ENCODE results near the gene SNRPB2. TPM values are rescaled to one million over a fixed set of nuclear protein-coding genes. Genes with fewer than 3 reads are reported as not detected.

Gene SNRPB2
- total and polyA plus RNA-seq, 9 of the 15 experiments (the other 6 are each of a cell fraction or from before 2014, with no cell fraction given) = 40.0 to 131 (median 89.4) TPM

DNA sequence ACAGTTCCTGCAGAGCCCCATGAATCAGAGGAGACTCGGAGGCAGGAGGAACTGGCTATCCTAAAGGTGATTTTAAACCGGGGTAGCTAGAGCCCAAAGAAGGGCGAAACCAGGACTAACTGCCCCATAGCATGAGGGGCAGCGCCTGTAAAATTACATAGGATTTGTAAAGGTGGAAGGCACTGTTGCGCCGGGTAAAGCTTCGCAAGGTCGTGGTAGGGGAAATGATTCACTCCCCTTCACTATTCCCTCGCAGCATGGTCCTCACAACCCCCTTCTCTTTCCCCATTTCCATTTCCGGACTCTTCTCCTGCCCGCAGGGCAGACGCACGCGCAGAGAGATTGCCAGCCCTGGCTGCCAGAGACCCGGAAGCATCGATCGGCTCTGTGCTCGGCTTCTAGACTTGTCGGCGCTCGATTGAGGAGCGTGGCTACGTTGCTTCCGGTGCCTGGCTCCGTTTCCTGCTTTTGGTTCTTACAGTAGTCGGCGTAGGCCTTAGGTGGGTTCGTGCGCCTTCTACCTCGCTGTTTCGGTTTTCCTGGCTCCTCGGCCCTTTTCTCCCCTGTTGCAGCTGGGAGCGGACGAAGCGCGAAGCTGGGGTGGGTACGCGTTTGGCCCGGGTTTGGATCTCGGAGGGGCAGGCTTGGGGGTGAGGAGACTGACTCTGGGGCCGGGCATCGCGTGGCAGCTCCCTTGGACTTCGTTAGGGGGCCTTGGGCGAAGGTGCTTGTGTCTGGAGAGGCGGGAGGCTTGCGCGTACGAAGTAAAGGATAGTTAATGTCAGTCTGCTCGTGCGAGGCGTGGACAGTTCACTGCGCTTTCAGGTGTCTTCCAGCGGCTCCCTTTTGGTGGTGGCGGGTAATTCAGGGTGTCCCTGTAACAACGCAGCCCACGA lies at the start of gene SNRPB2 (continued):
- no peak for TF ChIP-seq FOXK1 (CRISPR knock-in tag; IDR thresholded peaks at IDR 0.05; ENCODE audit: borderline replicate concordance)
- TF ChIP-seq HNRNPLL (IDR thresholded peaks at IDR 0.05; ENCODE audit: low read depth, low read length, poor library complexity, severe bottlenecking) = peak; percentile 87
- TF ChIP-seq, protein P1, sequence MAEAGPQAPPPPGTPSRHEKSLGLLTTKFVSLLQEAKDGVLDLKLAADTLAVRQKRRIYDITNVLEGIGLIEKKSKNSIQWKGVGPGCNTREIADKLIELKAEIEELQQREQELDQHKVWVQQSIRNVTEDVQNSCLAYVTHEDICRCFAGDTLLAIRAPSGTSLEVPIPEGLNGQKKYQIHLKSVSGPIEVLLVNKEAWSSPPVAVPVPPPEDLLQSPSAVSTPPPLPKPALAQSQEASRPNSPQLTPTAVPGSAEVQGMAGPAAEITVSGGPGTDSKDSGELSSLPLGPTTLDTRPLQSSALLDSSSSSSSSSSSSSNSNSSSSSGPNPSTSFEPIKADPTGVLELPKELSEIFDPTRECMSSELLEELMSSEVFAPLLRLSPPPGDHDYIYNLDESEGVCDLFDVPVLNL (CRISPR knock-in tag; IDR thresholded peaks at IDR 0.05; ENCODE audit: low read depth) = no peak
- TF ChIP-seq, protein P2, sequence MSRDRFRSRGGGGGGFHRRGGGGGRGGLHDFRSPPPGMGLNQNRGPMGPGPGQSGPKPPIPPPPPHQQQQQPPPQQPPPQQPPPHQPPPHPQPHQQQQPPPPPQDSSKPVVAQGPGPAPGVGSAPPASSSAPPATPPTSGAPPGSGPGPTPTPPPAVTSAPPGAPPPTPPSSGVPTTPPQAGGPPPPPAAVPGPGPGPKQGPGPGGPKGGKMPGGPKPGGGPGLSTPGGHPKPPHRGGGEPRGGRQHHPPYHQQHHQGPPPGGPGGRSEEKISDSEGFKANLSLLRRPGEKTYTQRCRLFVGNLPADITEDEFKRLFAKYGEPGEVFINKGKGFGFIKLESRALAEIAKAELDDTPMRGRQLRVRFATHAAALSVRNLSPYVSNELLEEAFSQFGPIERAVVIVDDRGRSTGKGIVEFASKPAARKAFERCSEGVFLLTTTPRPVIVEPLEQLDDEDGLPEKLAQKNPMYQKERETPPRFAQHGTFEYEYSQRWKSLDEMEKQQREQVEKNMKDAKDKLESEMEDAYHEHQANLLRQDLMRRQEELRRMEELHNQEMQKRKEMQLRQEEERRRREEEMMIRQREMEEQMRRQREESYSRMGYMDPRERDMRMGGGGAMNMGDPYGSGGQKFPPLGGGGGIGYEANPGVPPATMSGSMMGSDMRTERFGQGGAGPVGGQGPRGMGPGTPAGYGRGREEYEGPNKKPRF (IDR thresholded peaks at IDR 0.05; ENCODE audit: low read depth, low read length) = no peak
- TF ChIP-seq, protein P3, sequence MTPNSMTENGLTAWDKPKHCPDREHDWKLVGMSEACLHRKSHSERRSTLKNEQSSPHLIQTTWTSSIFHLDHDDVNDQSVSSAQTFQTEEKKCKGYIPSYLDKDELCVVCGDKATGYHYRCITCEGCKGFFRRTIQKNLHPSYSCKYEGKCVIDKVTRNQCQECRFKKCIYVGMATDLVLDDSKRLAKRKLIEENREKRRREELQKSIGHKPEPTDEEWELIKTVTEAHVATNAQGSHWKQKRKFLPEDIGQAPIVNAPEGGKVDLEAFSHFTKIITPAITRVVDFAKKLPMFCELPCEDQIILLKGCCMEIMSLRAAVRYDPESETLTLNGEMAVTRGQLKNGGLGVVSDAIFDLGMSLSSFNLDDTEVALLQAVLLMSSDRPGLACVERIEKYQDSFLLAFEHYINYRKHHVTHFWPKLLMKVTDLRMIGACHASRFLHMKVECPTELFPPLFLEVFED (CRISPR knock-in tag; conservative IDR thresholded peaks at IDR 0.05) = no peak
- TF ChIP-seq ZC3H11A (IDR thresholded peaks at IDR 0.05; ENCODE audit: low read depth, low read length) = no peak
- peak; percentile 52; the same call in 1 of the 2 replicates for TF ChIP-seq ATF1 (CRISPR knock-in tag; IDR thresholded peaks at IDR 0.05)
- peak; percentile 95 for TF ChIP-seq ATF1 (tag; IDR thresholded peaks at IDR 0.05)
- TF ChIP-seq ZNF133 (CRISPR knock-in tag; IDR thresholded peaks at IDR 0.05) = no peak
- TF ChIP-seq ILK (tag; IDR thresholded peaks at IDR 0.05; ENCODE audit: borderline replicate concordance, low read depth) = no peak
- TF ChIP-seq CBX2 (IDR thresholded peaks at IDR 0.05; ENCODE audit: insufficient read depth, low read length, poor library complexity, severe bottlenecking) = no peak
- TF ChIP-seq, protein P4, sequence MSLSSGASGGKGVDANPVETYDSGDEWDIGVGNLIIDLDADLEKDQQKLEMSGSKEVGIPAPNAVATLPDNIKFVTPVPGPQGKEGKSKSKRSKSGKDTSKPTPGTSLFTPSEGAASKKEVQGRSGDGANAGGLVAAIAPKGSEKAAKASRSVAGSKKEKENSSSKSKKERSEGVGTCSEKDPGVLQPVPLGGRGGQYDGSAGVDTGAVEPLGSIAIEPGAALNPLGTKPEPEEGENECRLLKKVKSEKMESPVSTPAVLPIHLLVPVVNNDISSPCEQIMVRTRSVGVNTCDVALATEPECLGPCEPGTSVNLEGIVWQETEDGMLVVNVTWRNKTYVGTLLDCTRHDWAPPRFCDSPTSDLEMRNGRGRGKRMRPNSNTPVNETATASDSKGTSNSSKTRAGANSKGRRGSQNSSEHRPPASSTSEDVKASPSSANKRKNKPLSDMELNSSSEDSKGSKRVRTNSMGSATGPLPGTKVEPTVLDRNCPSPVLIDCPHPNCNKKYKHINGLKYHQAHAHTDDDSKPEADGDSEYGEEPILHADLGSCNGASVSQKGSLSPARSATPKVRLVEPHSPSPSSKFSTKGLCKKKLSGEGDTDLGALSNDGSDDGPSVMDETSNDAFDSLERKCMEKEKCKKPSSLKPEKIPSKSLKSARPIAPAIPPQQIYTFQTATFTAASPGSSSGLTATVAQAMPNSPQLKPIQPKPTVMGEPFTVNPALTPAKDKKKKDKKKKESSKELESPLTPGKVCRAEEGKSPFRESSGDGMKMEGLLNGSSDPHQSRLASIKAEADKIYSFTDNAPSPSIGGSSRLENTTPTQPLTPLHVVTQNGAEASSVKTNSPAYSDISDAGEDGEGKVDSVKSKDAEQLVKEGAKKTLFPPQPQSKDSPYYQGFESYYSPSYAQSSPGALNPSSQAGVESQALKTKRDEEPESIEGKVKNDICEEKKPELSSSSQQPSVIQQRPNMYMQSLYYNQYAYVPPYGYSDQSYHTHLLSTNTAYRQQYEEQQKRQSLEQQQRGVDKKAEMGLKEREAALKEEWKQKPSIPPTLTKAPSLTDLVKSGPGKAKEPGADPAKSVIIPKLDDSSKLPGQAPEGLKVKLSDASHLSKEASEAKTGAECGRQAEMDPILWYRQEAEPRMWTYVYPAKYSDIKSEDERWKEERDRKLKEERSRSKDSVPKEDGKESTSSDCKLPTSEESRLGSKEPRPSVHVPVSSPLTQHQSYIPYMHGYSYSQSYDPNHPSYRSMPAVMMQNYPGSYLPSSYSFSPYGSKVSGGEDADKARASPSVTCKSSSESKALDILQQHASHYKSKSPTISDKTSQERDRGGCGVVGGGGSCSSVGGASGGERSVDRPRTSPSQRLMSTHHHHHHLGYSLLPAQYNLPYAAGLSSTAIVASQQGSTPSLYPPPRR (CRISPR knock-in tag; IDR thresholded peaks at IDR 0.05; ENCODE audit: borderline replicate concordance) = no peak
- TF ChIP-seq ZNF174 (CRISPR knock-in tag; IDR thresholded peaks at IDR 0.05) = no peak
- TF ChIP-seq SIX5 (IDR thresholded peaks at IDR 0.05; ENCODE audit: borderline replicate concordance in 1 of 2, insufficient read depth in 1 of 2, low read depth in 1 of 2, low read length in 2 of 2) = peak; percentile 22 to 52; a peak in 1 of 4 replicates

Data from K562 (cell line).